Activated naive CD8-positive, alpha-beta T cell treated with anti-CD3 and anti-CD28 coated beads, Interleukin-2, amount 50 U/mL, for 24 hours (primary cell): Measurements from ENCODE around the gene NRXN3.
A peak's percentile ranks its signal among the peaks of the same experiment; 100 is the strongest.

ENCODE experiments used
- ATAC-seq: fragments of 150-1000 bp; cut with Tn5 transposase; one replicate; pipeline ENCODE4 v1.10.0; 2021
- DNase-seq: peaks from one replicate; pipeline ENCODE4 v3.0.0; 2021
- H3K27ac Mint-ChIP-seq: one replicate; pipeline ENCODE4 v1.8.0; 2021; ENCODE audit warnings: mild to moderate bottlenecking, mixed read lengths
- H3K27me3 Mint-ChIP-seq: one replicate; pipeline ENCODE4 v1.8.0; 2021; ENCODE audit warnings: mixed read lengths
- H3K36me3 Mint-ChIP-seq: one replicate; pipeline ENCODE4 v1.8.0; 2021; ENCODE audit warnings: low read depth, mixed read lengths
- H3K4me1 Mint-ChIP-seq: one replicate; pipeline ENCODE4 v1.8.0; 2021; ENCODE audit warnings: mixed read lengths
- H3K4me3 Mint-ChIP-seq: one replicate; pipeline ENCODE4 v1.8.0; 2021; ENCODE audit warnings: mild to moderate bottlenecking, moderate library complexity, mixed read lengths
- H3K9me3 Mint-ChIP-seq: one replicate; pipeline ENCODE4 v1.8.0; 2021; ENCODE audit warnings: mixed read lengths

The NRXN3 gene

DNA sequence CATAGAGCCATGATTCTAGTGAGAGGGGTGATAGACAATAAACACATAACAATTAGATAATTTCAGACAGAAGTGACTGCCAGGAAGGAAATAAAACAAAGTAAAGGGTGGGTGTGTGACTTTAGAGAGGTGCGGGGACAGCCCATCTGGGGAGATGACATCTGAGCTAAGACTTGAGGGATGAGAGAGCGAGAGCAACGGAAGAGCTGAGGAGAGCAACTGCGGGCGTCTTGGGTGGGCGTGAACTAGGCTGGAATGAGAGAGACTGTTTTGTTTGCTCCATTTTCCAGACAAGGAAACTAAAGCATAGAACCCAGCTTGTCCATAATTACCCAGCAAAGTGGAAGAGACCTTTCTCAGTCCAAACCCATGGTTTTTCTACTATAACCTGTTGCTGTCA is 25.3 kb downstream of the NRXN3 start:
- DNase-seq (no peak), ATAC-seq (no peak)
- Mint-ChIP-seq H3K4me1 (no peaks in the 10 kb centered on the region), H3K27ac (no peak overlapping the region), H3K36me3 (no peaks in the 10 kb centered on the region), H3K4me3 (no peak overlapping the region), H3K27me3 (no peaks in the 10 kb centered on the region), H3K9me3 (no peaks in the 10 kb centered on the region)

DNA sequence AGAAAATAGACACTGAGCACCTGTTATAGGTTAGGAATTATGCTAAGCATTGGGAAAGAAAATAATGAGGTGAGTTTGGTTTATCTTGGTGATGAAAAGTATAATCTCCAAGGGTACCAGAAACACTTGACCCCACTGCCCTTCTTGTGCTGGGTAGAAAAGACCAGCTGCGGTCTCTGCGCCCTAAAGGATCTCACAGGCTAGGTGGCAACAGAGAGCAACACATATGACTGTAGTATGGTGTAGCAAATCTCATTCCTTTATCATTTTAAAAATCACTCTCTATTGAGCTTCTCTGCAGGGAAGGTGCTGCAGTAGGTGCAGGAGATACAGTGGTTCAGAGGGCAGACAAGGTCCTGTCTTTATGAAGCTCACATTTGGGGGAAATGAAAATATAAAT is 26.1 kb downstream of the NRXN3 start:
- H3K4me1 Mint-ChIP-seq = peaks cover 2% of the 10 kb centered on the region
- ATAC-seq = no peak

GRCh38 chr14:78197051-78197450 is 26.9 kb downstream of the NRXN3 start:
- no peak for DNase-seq
- Mint-ChIP-seq H3K36me3 (no peaks in the 10 kb centered on the region), H3K27me3 (no peaks in the 10 kb centered on the region), H3K4me1 (peaks cover 8% of the 10 kb centered on the region), H3K9me3 (no peaks in the 10 kb centered on the region), H3K4me3 (no peak overlapping the region), H3K27ac (no peak overlapping the region)
- no peak for ATAC-seq

More for the DNA sequence above, 26.1 kb downstream of the NRXN3 start:
- H3K4me3 Mint-ChIP-seq = no peak overlapping the region
- H3K36me3 Mint-ChIP-seq = no peaks in the 10 kb centered on the region
- H3K9me3 Mint-ChIP-seq = no peaks in the 10 kb centered on the region
- H3K27me3 Mint-ChIP-seq = no peaks in the 10 kb centered on the region
- H3K27ac Mint-ChIP-seq = no peak overlapping the region
- DNase-seq = no peak

DNA sequence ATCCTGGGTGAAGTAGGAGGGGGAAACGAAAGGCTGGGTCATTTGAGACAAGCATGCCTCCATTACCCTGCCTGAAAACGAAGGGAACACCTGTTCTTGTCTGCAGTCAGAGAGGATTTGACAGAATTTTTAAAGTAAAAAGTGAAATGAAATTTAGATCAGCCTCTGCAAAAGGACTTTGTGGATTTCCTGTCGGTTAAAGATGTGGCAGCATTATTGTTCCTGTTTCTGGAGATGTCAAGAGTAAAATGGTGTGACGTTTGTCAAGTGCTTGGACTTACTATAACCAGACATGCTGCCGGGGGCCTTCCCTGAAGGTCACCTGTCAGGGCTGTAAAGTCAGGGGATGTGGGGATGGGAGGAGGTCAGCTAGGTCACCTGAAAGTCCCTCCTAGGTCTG is 32.0 kb downstream of the NRXN3 start:
- no peak overlapping the region for H3K4me3 Mint-ChIP-seq
- no peak overlapping the region for H3K27ac Mint-ChIP-seq
- H3K27me3 Mint-ChIP-seq = no peaks in the 10 kb centered on the region
- DNase-seq = no peak
- H3K9me3 Mint-ChIP-seq = peaks cover under 1% of the 10 kb centered on the region
- H3K36me3 Mint-ChIP-seq = no peaks in the 10 kb centered on the region
- no peak for ATAC-seq
- peaks cover 17% of the 10 kb centered on the region for H3K4me1 Mint-ChIP-seq

- no peaks in the 10 kb centered on the region for H3K36me3 Mint-ChIP-seq
- DNase-seq = no peak
- no peak overlapping the region for H3K4me3 Mint-ChIP-seq
- H3K27me3 Mint-ChIP-seq = no peaks in the 10 kb centered on the region
- ATAC-seq = no peak
- no peak overlapping the region for H3K27ac Mint-ChIP-seq
- peaks cover 17% of the 10 kb centered on the region for H3K4me1 Mint-ChIP-seq
- H3K9me3 Mint-ChIP-seq = peaks cover 7% of the 10 kb centered on the region
These were observed 32.8 kb downstream of the NRXN3 start for GRCh38 chr14:78202976-78203375.

GRCh38 chr14:78207414-78207813 is 37.2 kb downstream of the NRXN3 start:
- Mint-ChIP-seq H3K36me3 (no peaks in the 10 kb centered on the region), H3K4me3 (no peak overlapping the region), H3K4me1 (peaks cover 5% of the 10 kb centered on the region), H3K27ac (no peak overlapping the region), H3K27me3 (no peaks in the 10 kb centered on the region), H3K9me3 (peaks cover 12% of the 10 kb centered on the region)
- no peak for DNase-seq
- no peak for ATAC-seq

- ATAC-seq (no peak), DNase-seq (no peak)
- H3K36me3 Mint-ChIP-seq = no peaks in the 10 kb centered on the region
- no peaks in the 10 kb centered on the region for H3K9me3 Mint-ChIP-seq
- H3K27me3 Mint-ChIP-seq = no peaks in the 10 kb centered on the region
- H3K4me3 Mint-ChIP-seq = no peak overlapping the region
- H3K27ac Mint-ChIP-seq = no peak overlapping the region
- H3K4me1 Mint-ChIP-seq = no peaks in the 10 kb centered on the region
These were observed 50.1 kb downstream of the NRXN3 start for GRCh38 chr14:78220273-78220672.

DNA sequence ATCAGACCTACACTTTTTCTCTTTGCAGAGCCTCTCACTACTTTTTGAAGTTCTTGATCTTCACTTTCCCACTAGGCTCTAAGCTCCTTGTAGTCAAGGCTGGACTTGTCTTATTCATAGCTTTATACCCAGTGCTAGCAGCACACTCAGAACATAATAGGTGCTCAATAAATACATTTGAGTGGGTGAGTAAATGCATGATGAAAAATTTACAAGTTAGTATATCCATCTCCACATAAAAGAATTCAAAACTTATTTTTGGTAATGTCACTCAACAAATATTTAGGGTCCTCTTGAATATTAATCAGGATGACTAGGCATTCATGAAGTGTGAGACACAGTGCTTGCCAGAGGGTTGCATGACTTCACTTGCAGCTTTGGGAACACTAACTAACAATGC is 52.6 kb downstream of the NRXN3 start:
- Mint-ChIP-seq H3K36me3 (no peaks in the 10 kb centered on the region), H3K27me3 (peaks cover 1% of the 10 kb centered on the region), H3K9me3 (peaks cover 4% of the 10 kb centered on the region), H3K4me1 (no peaks in the 10 kb centered on the region), H3K4me3 (no peak overlapping the region), H3K27ac (no peak overlapping the region)
- DNase-seq (no peak), ATAC-seq (no peak)

GRCh38 chr14:78227248-78228077 is 57.3 kb downstream of the NRXN3 start:
- peaks cover 3% of the 10 kb centered on the region for H3K27me3 Mint-ChIP-seq
- no peak overlapping the region for H3K4me3 Mint-ChIP-seq
- peaks cover 7% of the 10 kb centered on the region for H3K4me1 Mint-ChIP-seq
- ATAC-seq (no peak), DNase-seq (no peak)
- no peak overlapping the region for H3K27ac Mint-ChIP-seq
- peaks cover 4% of the 10 kb centered on the region for H3K9me3 Mint-ChIP-seq
- no peaks in the 10 kb centered on the region for H3K36me3 Mint-ChIP-seq

DNA sequence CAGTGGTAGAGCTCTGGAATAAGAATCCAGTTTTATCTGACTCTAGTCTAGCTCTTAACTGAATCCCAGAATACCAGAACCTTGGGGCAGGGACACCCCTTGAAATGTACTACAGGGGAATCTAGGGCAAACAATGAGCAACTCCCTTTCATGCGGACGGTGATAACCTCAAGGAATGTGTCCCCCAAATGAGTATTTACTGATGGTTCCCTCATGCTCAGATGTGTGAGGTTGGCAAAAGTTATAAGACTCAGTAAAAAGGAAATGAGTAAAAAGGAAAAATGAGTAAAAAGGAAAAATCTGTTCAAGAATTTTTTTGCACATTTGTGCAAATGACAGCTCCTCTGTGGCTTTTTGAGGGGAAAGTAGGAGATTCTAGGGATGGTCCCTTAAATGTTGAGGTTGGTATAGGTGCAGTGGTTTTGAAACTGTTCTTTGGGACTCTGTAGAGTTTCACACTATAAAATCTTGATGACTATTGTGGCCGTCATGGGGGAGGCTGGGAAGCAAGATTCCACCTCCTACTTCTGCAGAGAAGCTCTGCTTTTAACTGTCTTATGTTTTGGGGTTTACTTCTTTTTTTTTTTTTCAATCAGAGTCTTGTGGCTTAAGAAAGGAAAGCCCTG is 58.6 kb downstream of the NRXN3 start:
- Mint-ChIP-seq H3K4me1 (peaks cover 7% of the 10 kb centered on the region), H3K36me3 (no peaks in the 10 kb centered on the region), H3K27ac (no peak overlapping the region), H3K9me3 (peaks cover 4% of the 10 kb centered on the region), H3K27me3 (peaks cover 3% of the 10 kb centered on the region), H3K4me3 (no peak overlapping the region)
- DNase-seq = no peak
- ATAC-seq = peak; percentile 68

- no peak for ATAC-seq
- no peak for DNase-seq
- Mint-ChIP-seq H3K27ac (no peak overlapping the region), H3K4me3 (no peak overlapping the region), H3K36me3 (no peaks in the 10 kb centered on the region), H3K4me1 (peaks cover 7% of the 10 kb centered on the region), H3K9me3 (no peaks in the 10 kb centered on the region), H3K27me3 (peaks cover 3% of the 10 kb centered on the region)
These were observed 62.2 kb downstream of the NRXN3 start for GRCh38 chr14:78232231-78233000.

- H3K9me3 Mint-ChIP-seq = no peaks in the 10 kb centered on the region
- H3K4me1 Mint-ChIP-seq = no peaks in the 10 kb centered on the region
- H3K27ac Mint-ChIP-seq = no peak overlapping the region
- H3K36me3 Mint-ChIP-seq = no peaks in the 10 kb centered on the region
- no peak for DNase-seq
- H3K27me3 Mint-ChIP-seq = peaks cover 2% of the 10 kb centered on the region
- no peak overlapping the region for H3K4me3 Mint-ChIP-seq
- ATAC-seq = no peak
These were observed 68.0 kb downstream of the NRXN3 start for GRCh38 chr14:78238141-78238540.

DNA sequence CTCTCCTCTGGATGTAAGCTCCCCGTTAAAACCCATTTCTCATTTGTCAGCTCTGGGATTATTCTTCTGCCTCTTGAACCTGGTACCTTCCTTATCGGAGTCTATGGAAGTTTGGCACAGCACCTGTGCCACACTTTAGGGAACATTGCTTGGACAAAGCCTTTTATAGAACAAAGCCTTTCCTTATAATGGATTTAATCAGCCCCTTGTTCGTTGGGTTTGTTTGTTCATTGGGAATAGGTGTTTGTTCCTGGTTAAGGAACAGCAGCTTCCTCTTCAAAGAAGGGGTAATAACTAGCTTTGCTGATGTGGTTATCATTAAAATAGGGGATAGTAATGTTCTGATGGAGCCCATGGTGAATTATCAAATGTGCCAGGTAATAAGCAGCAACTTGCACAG is 70.4 kb downstream of the NRXN3 start:
- Mint-ChIP-seq H3K36me3 (no peaks in the 10 kb centered on the region), H3K27ac (no peak overlapping the region), H3K4me3 (no peak overlapping the region), H3K9me3 (no peaks in the 10 kb centered on the region), H3K27me3 (peaks cover 2% of the 10 kb centered on the region), H3K4me1 (no peaks in the 10 kb centered on the region)
- DNase-seq = no peak
- no peak for ATAC-seq

DNA sequence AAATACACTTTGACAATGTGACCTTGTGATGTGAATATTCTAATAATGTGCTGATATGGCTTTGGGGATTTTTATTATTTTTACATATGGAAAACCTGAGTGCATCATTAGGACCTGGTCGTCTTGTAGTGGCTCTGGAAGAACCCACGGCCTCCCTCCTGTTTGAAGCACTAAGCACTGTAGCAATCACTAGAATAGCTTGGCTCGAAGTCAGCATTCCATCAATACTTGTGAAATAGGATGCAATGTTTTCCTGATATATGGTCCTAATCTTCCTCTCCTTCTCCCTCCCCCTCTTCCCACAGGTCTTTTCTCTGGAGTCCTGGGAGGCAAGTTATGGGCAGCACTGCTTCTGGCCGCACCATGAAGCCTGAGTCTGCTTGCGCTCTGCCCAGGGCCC is 71.9 kb downstream of the NRXN3 start:
- Mint-ChIP-seq H3K9me3 (no peaks in the 10 kb centered on the region), H3K27ac (no peak overlapping the region), H3K4me3 (no peak overlapping the region), H3K4me1 (no peaks in the 10 kb centered on the region), H3K27me3 (peaks cover 2% of the 10 kb centered on the region), H3K36me3 (no peaks in the 10 kb centered on the region)
- DNase-seq (no peak), ATAC-seq (no peak)

DNA sequence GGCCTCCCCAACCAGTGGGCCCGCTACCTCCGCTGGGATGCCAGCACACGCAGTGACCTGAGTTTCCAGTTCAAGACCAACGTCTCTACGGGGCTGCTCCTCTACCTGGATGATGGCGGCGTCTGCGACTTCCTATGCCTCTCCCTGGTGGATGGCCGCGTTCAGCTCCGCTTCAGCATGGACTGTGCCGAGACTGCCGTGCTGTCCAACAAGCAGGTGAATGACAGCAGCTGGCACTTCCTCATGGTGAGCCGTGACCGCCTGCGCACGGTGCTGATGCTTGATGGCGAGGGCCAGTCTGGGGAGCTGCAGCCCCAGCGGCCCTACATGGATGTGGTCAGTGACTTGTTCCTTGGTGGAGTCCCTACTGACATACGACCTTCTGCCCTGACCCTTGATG is 73.0 kb downstream of the NRXN3 start:
- no peak for ATAC-seq

More for the DNA sequence above, 73.0 kb downstream of the NRXN3 start:
- H3K27ac Mint-ChIP-seq = no peak overlapping the region
- H3K36me3 Mint-ChIP-seq = no peaks in the 10 kb centered on the region
- H3K9me3 Mint-ChIP-seq = no peaks in the 10 kb centered on the region
- no peak overlapping the region for H3K4me3 Mint-ChIP-seq
- no peaks in the 10 kb centered on the region for H3K4me1 Mint-ChIP-seq
- no peak for DNase-seq
- peaks cover 2% of the 10 kb centered on the region for H3K27me3 Mint-ChIP-seq
